ENCODE data around the gene GPR152. TPM values are rescaled to one million over a fixed set of nuclear protein-coding genes. Genes with fewer than 3 reads are reported as not detected.
A peak's percentile ranks its signal among the peaks of the same experiment; 100 is the strongest.

The GPR152 gene
- polyA plus RNA-seq, 3 donors, result not detected

DNA sequence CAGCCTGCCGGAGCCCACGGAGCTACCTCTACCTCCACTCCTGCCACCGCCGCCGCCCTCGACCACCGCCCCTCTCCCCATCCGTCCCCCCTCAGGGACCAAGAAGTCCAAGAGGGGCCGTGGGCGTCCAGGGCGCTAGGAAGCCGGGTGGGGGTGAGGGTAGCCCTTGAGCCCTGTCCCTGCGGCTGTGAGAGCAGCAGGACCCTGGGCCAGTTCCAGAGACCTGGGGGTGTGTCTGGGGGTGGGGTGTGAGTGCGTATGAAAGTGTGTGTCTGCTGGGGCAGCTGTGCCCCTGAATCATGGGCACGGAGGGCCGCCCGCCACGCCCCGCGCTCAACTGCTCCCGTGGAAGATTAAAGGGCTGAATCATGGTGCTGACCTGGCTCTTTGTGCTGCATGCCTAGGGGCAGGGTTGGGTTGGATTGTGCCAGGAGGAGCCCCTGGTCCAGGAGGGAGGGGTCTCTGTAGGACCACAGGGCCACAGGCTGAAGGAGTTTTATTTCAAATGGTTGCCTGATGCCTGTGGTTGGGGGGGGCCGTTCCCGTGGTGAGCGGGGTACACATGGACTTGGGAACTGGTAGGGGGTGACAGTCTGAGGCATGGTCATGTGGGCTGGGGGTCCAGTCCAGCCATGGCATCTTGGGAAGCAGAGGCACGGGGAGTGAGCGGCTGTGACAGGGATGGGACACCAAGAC is 17.4 kb downstream of the GPR152 start:
- no peak overlapping the region for H2AFZ ChIP-seq (ENCODE audit: insufficient read depth, low read depth, low read length, poor library complexity, severe bottlenecking)
- no peak overlapping the region for H3K4me2 ChIP-seq (replicated peaks; ENCODE audit: extremely low read depth, low read length, poor library complexity, severe bottlenecking)
- no peak overlapping the region for H3K4me3 ChIP-seq (replicated peaks in 1 of 3; ENCODE audit: low read depth in 2 of 3, low read length in 3 of 3)
- no peaks in the 10 kb centered on the region for H3K27me3 ChIP-seq (ENCODE audit: control insufficient read depth in 2 of 2, insufficient read depth in 2 of 2, low read length in 2 of 2)
- 73% methylated on average over 15 of the region's 26 CpGs for WGBS (ENCODE audit: insufficient coverage)
- no peak overlapping the region for H3K27ac ChIP-seq (ENCODE audit: low read depth in 1 of 2, low read length in 2 of 2)
- H3K36me3 ChIP-seq (replicated peaks in 1 of 2; ENCODE audit: control insufficient read depth in 1 of 2, insufficient read depth in 2 of 2, low read length in 2 of 2), result peaks cover 50 to 84% of the 10 kb centered on the region in 2 donors
- no peak for DNase-seq
- H3K4me1 ChIP-seq (ENCODE audit: control insufficient read depth in 1 of 2, insufficient read depth in 2 of 2, low read length in 2 of 2), result peaks cover 14 to 25% of the 10 kb centered on the region in 2 donors
- intact Hi-C loops (cut with micrococcal nuclease), result no loop called here
- Mint-ChIP-seq H3K36me3 (peaks cover 50 to 66% of the 10 kb centered on the region in 2 donors), H3K9me3 (no peaks in the 10 kb centered on the region), H3K27me3 (ENCODE audit: low read depth in 3 of 3) (no peaks in the 10 kb centered on the region), H3K4me1 (peaks cover 22% of the 10 kb centered on the region), H3K27ac (peak overlapping the region in 1 of 7 donors; percentile 77), H3K4me3 (peak overlapping the region in 1 of 2 donors; percentile 47)
- H3K9ac ChIP-seq (ENCODE audit: insufficient read depth, low read length, poor library complexity, severe bottlenecking), result peak overlapping the region; percentile 4
- H3K9me3 ChIP-seq (replicated peaks in 1 of 2; ENCODE audit: control insufficient read depth in 1 of 2, insufficient read depth in 1 of 2, low read length in 2 of 2), result no peaks in the 10 kb centered on the region
- TF ChIP-seq, protein P1, sequence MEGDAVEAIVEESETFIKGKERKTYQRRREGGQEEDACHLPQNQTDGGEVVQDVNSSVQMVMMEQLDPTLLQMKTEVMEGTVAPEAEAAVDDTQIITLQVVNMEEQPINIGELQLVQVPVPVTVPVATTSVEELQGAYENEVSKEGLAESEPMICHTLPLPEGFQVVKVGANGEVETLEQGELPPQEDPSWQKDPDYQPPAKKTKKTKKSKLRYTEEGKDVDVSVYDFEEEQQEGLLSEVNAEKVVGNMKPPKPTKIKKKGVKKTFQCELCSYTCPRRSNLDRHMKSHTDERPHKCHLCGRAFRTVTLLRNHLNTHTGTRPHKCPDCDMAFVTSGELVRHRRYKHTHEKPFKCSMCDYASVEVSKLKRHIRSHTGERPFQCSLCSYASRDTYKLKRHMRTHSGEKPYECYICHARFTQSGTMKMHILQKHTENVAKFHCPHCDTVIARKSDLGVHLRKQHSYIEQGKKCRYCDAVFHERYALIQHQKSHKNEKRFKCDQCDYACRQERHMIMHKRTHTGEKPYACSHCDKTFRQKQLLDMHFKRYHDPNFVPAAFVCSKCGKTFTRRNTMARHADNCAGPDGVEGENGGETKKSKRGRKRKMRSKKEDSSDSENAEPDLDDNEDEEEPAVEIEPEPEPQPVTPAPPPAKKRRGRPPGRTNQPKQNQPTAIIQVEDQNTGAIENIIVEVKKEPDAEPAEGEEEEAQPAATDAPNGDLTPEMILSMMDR (IDR thresholded peaks at IDR 0.05), result no peak
- H3K79me2 ChIP-seq (ENCODE audit: insufficient read depth, low read length), result no peaks in the 10 kb centered on the region
- H4K20me1 ChIP-seq (ENCODE audit: insufficient read depth, low read length), result peaks cover 63% of the 10 kb centered on the region

DNA sequence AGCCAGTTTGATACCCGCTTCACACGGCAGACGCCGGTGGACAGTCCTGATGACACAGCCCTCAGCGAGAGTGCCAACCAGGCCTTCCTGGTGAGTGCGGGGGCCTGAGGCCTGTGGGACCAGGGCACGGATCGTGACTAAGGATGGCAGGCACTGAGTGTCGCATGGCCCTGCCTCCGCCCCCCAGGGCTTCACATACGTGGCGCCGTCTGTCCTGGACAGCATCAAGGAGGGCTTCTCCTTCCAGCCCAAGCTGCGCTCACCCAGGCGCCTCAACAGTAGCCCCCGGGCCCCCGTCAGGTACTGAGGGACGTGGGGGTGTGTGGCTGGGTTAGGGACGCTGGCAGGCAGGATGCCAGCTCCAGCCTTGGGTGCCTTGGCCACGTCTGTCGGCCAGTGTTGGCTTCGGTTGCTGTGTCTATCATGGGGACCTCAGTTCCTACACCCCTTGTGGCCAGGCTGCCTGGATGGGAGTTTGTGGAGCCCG is 18.1 kb downstream of the GPR152 start:
- peaks cover 45 to 67% of the 10 kb centered on the region in 2 donors for H3K36me3 Mint-ChIP-seq
- Histone ChIP-seq H4K20me1 (ENCODE audit: insufficient read depth, low read length) (peaks cover 57% of the 10 kb centered on the region), H3K27me3 (ENCODE audit: control insufficient read depth in 2 of 2, insufficient read depth in 2 of 2, low read length in 2 of 2) (no peaks in the 10 kb centered on the region), H3K9me3 (replicated peaks in 1 of 2; ENCODE audit: control insufficient read depth in 1 of 2, insufficient read depth in 1 of 2, low read length in 2 of 2) (no peaks in the 10 kb centered on the region), H3K36me3 (replicated peaks in 1 of 2; ENCODE audit: control insufficient read depth in 1 of 2, insufficient read depth in 2 of 2, low read length in 2 of 2) (peaks cover 47 to 76% of the 10 kb centered on the region in 2 donors), H3K4me1 (ENCODE audit: control insufficient read depth in 1 of 2, insufficient read depth in 2 of 2, low read length in 2 of 2) (peaks cover 15 to 20% of the 10 kb centered on the region in 2 donors), H3K27ac (ENCODE audit: low read depth in 1 of 2, low read length in 2 of 2) (no peak overlapping the region), H3K4me2 (replicated peaks; ENCODE audit: extremely low read depth, low read length, poor library complexity, severe bottlenecking) (no peak overlapping the region), H3K79me2 (ENCODE audit: insufficient read depth, low read length) (peaks cover 5% of the 10 kb centered on the region), H3K4me3 (replicated peaks in 1 of 3; ENCODE audit: low read depth in 2 of 3, low read length in 3 of 3) (no peak overlapping the region), H2AFZ (ENCODE audit: insufficient read depth, low read depth, low read length, poor library complexity, severe bottlenecking) (no peak overlapping the region), H3K9ac (ENCODE audit: insufficient read depth, low read length, poor library complexity, severe bottlenecking) (no peak overlapping the region)
- intact Hi-C loops (cut with micrococcal nuclease), result no loop called here
- TF ChIP-seq, protein P1 (IDR thresholded peaks at IDR 0.05), result no peak
- no peaks in the 10 kb centered on the region for H3K9me3 Mint-ChIP-seq
- no peak overlapping the region for H3K4me3 Mint-ChIP-seq
- no peaks in the 10 kb centered on the region for H3K27me3 Mint-ChIP-seq (ENCODE audit: low read depth in 3 of 3)
- WGBS (ENCODE audit: insufficient coverage), result 92% methylated on average over 16 of the region's 23 CpGs
- H3K4me1 Mint-ChIP-seq, result peaks cover 17% of the 10 kb centered on the region
- H3K27ac Mint-ChIP-seq, result no peak overlapping the region
- DNase-seq, result no peak

Data from CD14-positive monocyte (primary cell).